Measurements from ENCODE around the gene PIN1.

PIN1 gene

DNA sequence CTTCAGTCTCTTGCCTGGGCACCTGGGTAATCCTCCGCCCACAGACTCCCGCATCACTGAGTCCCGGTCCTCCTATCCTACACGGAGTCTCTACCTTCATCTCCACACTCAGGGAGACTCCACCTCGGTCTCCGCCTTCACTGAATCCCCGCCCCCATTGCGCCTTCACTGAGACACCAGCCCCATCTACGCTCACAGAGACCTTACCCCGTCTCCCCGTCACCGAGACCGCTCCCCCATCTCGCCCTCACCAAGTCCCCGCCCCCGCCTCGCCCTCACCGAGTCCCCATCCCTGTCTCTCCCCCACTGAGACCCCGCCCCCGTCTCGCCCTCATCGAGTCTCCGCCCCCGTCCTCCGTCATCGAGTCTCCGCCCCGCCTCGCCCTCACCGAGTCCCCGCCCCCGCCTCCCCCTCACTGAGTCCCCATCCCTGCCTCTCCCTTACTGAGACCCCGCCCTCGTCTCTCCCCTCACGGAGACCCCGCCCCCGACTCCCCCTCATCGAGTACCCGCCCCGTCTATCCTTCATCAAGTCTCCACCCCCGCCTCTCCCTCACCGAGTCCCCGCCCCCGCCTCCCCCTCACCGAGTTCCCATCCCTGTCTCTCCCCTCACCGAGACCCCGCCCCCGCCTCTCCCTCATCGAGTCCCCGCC is 43.4 kb upstream of the PIN1 start:
- peak overlapping the region; percentile 84 for H3K4me3 ChIP-seq (replicated peaks; ENCODE audit: low read depth, low read length)
- peak; percentile 98 for DNase-seq (ENCODE audit: low read depth)
- TF ChIP-seq, protein P1, sequence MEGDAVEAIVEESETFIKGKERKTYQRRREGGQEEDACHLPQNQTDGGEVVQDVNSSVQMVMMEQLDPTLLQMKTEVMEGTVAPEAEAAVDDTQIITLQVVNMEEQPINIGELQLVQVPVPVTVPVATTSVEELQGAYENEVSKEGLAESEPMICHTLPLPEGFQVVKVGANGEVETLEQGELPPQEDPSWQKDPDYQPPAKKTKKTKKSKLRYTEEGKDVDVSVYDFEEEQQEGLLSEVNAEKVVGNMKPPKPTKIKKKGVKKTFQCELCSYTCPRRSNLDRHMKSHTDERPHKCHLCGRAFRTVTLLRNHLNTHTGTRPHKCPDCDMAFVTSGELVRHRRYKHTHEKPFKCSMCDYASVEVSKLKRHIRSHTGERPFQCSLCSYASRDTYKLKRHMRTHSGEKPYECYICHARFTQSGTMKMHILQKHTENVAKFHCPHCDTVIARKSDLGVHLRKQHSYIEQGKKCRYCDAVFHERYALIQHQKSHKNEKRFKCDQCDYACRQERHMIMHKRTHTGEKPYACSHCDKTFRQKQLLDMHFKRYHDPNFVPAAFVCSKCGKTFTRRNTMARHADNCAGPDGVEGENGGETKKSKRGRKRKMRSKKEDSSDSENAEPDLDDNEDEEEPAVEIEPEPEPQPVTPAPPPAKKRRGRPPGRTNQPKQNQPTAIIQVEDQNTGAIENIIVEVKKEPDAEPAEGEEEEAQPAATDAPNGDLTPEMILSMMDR (IDR thresholded peaks at IDR 0.05; ENCODE audit: low read length, missing control alignments) = no peak

DNA sequence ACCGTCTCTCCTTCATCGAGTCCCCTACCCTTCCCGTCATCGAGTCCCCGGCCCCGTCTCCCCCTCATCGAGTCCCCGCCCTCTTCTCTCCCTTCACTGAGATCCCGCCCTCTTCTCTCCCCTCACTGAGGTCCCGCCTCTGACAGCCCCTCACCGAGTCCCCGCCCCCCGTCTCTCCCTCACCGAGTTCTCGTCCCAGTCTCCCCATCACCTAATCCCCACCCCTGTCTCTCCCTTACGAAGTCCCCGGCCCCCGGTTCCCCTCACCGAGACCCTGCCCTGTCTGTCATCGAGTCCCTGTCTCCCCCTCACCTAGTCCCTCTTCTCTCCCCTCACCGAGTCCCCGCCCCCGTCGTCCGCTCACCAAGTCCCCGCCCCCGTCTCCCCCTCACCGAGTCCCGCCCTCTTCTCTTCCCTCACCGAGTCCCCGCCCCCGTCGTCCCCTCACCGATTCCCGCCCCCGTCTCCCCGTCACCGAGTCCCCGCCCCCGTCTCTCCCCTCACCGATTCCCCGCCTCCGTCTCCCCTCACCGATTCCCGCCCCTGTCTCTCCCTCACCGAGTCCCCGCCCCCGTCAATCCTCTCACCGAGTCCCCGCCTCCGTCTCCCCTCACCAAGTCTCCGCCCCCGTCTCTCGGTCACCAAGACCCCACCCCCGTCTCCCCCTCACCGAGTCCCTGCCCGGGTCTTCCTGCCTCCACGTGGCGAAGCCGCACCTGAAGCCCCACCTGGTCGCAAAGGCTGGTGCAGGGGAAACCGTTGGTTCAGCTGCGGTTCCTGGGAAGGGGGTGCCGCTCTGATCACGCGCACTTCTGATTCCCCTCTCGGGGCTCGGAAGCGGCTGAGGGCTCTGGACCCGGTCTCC is 42.7 kb upstream of the PIN1 start:
- peak; percentile 96 for DNase-seq (ENCODE audit: low read depth)
- TF ChIP-seq, protein P1 (IDR thresholded peaks at IDR 0.05; ENCODE audit: low read length, missing control alignments) = no peak
- peak overlapping the region; percentile 84 for H3K4me3 ChIP-seq (replicated peaks; ENCODE audit: low read depth, low read length)

DNA sequence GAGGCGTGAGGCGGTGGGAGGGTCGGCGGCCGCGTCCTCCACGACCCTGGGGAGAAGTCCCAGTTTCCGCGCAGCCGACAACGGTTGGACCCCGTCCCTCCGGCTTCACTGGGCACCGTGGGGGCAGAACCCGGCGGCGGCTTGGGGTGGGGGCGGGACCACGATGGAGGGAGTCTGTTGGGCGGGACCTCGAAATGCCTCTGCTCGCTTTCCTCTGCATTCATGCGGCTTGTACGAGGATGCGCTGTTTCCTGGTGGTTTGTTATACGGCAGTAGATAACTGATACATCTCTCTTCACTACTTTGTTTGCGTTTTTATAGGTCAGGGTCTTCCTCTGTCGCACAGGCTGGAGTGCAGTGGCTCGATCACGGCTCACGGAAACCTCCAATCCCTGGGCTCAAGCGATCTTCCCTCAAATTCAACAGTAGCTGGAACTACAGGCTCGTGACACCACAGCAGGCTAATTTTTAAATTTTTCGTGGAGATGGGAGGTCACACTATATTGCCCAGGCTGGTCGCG is 42.0 kb upstream of the PIN1 start:
- H3K4me3 ChIP-seq (replicated peaks; ENCODE audit: low read depth, low read length) = peak overlapping the region; percentile 84
- peak; percentile 61 for DNase-seq (ENCODE audit: low read depth)
- TF ChIP-seq, protein P1 (IDR thresholded peaks at IDR 0.05; ENCODE audit: low read length, missing control alignments) = no peak

DNA sequence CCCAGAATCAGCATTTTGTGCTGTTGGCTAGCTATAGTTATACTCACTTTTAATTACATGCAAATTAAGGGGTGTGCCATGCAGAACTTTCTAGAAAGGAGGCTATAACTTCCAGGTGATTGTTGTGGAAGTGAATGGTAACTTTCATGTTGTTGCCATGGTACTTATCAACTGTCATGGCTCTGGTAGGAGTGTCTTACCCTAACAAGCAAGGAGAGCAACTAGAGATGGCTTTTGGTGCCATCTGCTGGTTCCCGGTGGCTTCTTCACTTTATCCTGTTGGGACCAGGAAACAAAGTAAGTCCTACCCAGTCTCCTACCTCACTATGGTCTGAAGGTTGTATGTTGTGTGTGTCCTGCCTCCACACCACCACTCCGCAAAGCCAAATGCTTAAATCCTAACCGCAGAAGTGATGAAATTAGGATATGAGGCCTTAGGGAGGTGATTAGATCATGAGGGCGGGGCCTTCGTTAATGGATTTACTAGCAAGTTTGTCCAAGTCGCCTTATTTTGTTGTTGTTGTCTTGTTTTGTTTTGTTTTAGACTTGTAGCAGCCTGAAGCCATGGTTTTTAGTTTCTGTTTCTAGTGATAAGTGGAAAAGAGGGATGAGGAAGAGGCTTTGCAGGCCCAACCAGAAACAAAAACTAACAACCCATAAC is 38.9 kb upstream of the PIN1 start:
- TF ChIP-seq, protein P1 (IDR thresholded peaks at IDR 0.05; ENCODE audit: low read length, missing control alignments) = peak; percentile 93
- no peak overlapping the region for H3K4me3 ChIP-seq (replicated peaks; ENCODE audit: low read depth, low read length)
- peak; percentile 95 for DNase-seq (ENCODE audit: low read depth)

DNA sequence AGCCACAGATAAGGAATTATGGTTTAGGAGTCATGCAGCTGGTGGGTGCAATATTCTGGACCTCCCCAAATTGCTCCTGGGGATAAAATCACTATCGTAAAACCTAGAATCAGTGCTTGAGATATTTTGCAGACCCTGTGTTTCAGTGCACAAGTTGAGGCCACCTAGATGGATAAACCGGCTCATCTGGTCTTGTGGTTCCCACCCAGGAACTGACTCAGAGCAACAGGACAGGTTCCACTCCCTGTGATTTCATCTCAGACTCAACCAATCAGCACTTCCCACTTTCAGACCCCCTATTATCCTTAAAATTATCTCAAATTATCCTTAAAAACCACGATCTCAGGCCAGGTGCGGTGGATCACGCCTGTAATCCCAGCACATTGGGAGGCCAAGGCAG is 37.2 kb upstream of the PIN1 start:
- no peak for DNase-seq (ENCODE audit: low read depth)
- TF ChIP-seq, protein P1 (IDR thresholded peaks at IDR 0.05; ENCODE audit: low read length, missing control alignments) = no peak
- H3K4me3 ChIP-seq (replicated peaks; ENCODE audit: low read depth, low read length) = no peak overlapping the region

DNA sequence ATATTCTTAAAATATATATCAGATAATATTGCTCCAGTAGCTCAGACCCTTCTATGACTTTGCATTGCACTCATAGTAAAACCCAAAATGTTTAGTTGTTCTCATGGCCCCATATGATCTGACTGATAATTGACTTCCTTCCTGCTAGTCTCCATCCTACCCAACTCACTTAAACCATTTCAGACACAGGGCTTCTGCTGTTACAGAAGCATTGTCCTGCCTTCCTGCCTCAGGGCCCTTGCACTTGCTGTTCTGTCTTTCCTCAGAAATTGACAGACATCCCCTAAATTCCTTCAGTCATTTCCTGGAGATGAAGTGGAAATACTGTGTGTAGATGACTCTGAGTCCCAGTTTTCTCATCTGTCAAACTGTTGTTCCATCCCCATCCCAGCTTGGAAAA is 36.0 kb upstream of the PIN1 start:
- no peak overlapping the region for H3K4me3 ChIP-seq (replicated peaks; ENCODE audit: low read depth, low read length)
- TF ChIP-seq, protein P1 (IDR thresholded peaks at IDR 0.05; ENCODE audit: low read length, missing control alignments) = no peak
- DNase-seq (ENCODE audit: low read depth) = no peak

Data from fibroblast of pulmonary artery (primary cell).